GM19099 (cell line): ENCODE results near the gene TTC21B.

ENCODE experiments used
- POLR2A ChIP-seq: IDR thresholded peaks from 3 replicates; pipeline ENCODE4 v1.6.1; 2011; ENCODE audit warnings: low read depth; ENCODE audit not compliant: insufficient read length; ENCODE audit errors: extremely low read depth

TTC21B gene

GRCh38 chr2:165876712-165877111 lies 76.9 kb downstream of the TTC21B start:
- TF ChIP-seq POLR2A = no peak

DNA sequence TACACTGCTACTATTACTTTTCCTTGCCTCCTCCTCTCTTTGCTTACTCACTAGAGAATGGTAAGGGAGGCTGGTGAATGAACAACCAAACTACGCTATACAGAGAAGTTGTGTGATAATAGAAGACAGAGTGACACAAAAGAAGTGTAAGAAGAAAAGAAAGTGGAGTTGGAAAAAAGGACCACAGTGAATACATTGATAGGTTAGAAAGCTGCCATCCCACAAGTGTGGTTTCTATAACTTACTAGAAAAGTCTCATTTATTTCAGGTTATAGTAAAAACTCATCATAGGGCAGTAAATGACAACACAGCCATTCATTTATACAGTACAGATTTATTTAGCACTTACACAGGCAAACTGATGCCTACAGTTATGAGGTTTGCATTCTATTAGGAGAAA lies 77.3 kb downstream of the TTC21B start:
- TF ChIP-seq POLR2A = no peak

DNA sequence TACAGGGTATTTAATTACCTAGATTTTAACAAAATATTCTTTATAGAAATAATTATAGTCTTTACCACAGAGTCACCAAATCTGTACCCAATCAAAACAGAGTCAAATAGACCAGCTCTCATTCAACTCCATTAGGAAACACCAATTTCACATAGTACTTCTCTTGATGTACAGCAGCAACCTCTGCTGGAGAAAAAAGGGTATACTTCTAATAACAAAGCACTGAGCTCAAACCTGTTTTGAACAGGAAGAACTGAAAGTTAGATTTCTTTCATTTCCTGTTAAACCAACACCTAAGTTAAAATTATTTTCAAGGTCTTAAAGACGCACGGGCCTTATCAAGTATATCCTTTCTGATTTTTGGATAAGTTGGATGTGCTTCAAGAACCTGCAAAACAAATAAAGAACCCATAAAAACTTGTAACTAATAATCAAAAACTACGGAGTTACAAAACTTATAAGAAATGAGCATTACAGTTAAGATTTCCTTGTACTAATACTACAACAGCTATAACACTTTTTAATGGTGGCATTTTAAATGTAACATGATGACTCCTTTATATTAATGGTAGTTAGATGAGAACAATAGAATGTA lies 79.0 kb downstream of the TTC21B start:
- no peak for TF ChIP-seq POLR2A

DNA sequence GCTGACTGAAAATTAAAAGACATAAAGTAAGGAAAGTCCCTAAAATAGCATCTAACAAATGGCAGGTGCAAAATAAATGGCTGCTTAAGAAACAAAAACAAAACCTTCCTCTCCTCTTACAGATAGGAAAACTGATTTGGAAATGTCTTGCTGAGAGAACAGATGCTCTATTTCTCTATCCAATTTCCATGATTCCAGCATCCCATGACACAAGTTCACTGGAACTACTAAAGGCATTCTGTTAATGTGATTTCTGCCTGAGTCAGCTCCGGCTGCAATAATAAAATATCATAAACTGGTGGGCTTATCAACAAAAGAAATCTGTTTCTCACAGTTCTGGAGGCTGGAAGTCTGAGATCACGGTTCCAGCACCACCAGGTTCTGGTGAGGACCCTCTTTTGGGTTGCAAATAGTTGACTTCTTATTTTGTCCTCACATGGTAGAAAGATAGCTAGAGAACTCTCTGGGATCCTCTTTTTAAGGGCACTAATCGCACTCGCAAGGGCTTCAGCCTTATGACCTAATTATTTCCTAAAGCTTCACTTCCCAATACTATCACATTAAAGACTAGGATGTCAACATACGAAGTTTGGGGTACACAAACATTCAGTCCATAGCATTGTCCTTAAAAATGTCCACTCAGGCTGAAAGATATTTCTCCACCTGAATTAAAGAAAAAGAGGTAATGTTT lies 81.3 kb downstream of the TTC21B start:
- no peak for TF ChIP-seq POLR2A

- no peak for TF ChIP-seq POLR2A
Observed at GRCh38 chr2:165871025-165871424, 82.6 kb downstream of the TTC21B start.

DNA sequence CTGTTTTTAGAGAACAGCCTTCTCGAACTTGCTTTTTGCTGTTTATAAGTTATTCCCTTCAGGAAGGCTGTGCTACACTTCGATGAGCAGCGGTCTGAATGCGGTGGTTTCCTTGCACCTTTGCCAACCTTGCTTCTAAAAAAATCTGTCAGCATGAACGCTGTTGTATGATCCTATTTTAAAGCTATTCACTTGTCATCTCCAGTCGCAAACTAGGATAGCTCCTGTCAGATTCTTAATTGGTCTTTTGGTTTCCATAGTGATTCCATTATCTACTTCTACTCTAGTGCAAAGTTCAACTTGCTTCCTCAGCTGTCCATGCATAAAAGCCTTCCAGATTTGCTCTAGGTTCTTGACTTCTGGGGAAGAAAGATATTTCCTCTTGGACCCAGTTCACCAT lies 83.2 kb downstream of the TTC21B start:
- TF ChIP-seq POLR2A = no peak

DNA sequence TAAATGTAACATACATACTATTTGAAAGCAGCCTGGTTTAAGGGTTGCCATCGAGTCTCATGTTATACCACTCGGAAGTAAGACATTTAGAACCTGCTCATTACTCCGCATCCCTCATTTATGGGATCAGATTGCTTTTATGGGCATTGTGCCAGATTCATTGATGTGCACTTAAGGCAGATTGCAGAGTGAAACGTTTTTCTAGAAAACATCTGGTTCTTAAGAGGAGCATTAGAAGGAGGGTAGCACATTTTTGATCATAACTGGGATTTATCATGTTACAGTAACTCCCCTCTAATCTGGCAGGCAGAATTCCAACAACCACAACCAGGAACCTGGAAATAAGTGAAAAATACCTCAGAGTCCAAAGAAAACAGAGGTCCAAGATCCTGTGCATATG lies 85.4 kb downstream of the TTC21B start:
- no peak for TF ChIP-seq POLR2A

GRCh38 chr2:165864296-165864695 lies 89.3 kb downstream of the TTC21B start:
- no peak for TF ChIP-seq POLR2A

- no peak for TF ChIP-seq POLR2A
Observed at GRCh38 chr2:165863810-165864261, 89.7 kb downstream of the TTC21B start.

GRCh38 chr2:165857876-165858275 lies 95.7 kb downstream of the TTC21B start:
- no peak for TF ChIP-seq POLR2A

DNA sequence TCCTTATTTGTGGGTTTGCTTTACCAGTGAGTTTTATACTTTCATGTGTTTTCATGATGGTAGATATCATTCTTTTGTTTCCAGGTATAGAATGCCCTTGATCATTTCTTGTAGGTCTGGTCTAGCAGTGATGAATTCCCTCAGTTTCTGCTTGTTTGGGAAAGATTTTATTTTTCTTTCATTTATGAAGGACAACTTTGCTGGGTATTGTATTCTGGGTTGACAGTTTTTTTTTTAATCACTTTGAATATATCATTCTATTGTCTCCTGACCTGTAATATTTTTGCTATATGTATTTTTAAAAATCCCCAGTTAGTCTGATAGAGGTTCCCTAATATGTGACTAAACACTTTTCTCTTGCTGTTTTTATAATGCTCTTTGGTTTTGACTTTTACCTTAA lies 101.2 kb downstream of the TTC21B start:
- TF ChIP-seq POLR2A = no peak

DNA sequence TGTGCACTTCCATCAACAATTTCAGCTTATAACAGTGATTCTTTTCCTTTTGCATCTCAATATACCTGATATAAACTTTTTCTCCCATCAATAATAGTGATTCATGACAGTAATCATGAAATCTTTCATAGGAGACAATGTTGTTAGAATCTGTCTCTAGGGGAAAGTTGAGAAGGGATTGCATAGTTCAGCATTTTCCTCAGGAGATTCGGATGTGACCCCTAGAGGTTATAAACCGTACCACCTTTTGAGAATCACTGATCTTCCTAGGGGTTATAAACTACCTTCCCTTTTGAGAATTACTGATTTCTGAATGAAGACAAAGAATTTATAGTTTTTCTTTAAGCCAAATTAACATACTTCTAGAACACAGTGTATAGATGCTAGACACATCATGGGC lies 106.6 kb downstream of the TTC21B start:
- TF ChIP-seq POLR2A = no peak

DNA sequence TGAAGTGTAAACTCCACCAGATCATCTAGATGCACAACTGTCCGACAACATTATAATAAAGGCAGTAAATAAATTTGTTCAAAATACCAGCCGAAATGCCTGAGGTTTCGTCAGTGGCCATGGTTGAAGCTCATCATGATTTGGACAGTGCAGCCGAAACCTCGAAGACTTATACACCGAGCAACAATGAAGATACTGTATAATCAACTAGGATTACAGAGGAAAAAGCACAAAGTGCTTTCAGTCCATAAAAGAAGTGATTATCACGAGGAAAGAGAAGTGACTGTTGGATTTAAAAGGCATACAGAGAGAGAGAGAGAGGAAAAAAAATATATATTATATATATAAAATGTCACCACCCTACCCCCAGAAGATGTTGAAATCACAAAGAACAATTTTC lies 107.5 kb downstream of the TTC21B start:
- no peak for TF ChIP-seq POLR2A

DNA sequence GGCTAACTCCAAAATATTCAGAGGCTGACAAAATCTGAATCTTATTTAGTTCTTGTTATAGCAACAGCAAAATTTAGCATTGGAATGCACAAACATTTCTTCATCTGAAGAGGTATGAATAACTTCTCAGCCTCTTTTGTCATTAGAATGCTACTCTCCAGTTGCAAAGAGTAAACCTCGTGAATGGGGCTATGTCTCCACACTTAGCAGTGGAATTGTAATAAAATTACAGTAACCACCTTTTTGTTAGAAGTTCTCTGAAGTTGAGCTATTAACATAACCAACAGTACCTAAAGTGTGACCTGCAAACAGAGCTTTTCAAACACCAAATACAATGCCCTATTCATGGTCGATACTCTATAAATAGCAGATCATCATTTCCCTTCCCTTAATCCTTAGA lies 109.4 kb downstream of the TTC21B start:
- no peak for TF ChIP-seq POLR2A

DNA sequence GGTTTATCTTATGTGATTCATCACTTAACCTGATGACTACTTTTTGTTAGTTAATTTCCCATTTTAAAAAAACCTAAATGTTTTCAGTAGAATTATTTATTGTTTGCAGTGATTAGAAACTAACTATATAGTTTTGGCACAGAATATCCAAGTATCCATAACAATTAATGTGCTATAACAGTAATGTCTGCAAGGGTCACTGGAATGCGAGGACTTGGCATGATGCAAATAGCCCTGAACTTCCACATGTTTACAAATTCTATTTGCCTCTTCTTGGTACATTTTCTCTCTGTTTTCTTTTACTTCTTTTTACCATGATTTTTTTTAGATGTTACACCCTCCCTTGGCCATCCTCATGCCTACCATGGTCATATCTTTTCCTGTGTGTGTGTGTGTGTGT lies 110.2 kb downstream of the TTC21B start:
- no peak for TF ChIP-seq POLR2A

DNA sequence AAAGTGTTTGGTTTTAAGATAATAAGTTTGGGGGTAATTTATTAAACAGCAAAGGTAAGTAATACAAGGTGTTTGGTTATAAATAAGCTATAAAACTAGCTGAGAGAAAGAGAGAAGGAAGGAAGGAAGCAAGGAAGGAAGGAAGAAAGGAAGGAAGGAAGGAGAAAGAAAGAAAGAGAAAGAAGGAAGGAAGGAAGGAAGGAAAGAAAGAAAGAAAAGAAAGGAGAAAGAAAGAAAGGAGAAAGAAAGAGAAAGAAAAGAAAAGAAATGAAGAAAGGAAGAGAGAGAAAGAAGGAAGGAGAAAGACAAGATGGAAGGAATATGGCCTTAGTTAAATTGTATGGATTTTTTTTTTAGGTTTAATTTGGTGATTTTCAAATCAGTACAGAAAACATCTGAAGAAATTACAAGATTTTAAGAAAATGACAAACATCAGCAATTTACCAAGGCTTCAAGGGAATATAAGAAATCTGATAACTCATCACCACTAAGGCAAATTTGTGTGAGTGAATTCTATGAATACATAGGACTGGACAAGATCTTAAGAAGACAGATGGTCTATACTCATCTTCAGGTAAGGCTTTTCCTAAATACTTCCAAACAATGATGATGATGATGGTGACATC lies 113.1 kb downstream of the TTC21B start:
- TF ChIP-seq POLR2A = no peak
